HEK293 (cell line): Measurements from ENCODE around the gene PRTFDC1.

Experiments
- CTCF ChIA-PET: fragments of 350-600 bp; formaldehyde crosslinking; extraction: SDS; loops from one replicate; lab custom pipeline; 2021; ENCODE audit warnings: antibody characterized with exemption; lab: Yijun Ruan, JAX
- POLR2A ChIA-PET: fragments of 300-600 bp; formaldehyde crosslinking; extraction: SDS; loops from one replicate; lab custom pipeline; 2020; ENCODE audit warnings: antibody characterized with exemption, inconsistent platforms; lab: Yijun Ruan, JAX
- H3K27ac ChIP-seq: fragments of 200-500 bp; sonication (Bioruptor generic); 2 replicates; pipeline ENCODE4 v1.5.1; 2014; ENCODE audit warnings: low read depth, low read length, control low read depth, inconsistent platforms; ENCODE audit errors: extremely low read depth
- H3K36me3 ChIP-seq, 2 experiments: fragments of 200-500 bp in 1 of 2; sonication (Bioruptor generic) in 1 of 2; 1 replicate in 1 of 2; 2 replicates in 1 of 2; pipeline ENCODE4 v1.5.1; 2014 to 2017; ENCODE audit warnings: inconsistent platforms in 2 of 2, low read length in 2 of 2; ENCODE audit not compliant: control insufficient read depth in 2 of 2, insufficient read depth in 1 of 2
- H3K4me1 ChIP-seq: fragments of 200-500 bp; sonication (Bioruptor generic); 2 replicates; pipeline ENCODE4 v1.5.1; 2014; ENCODE audit warnings: mild to moderate bottlenecking, low read length, inconsistent platforms; ENCODE audit not compliant: control insufficient read depth, insufficient read depth
- H3K4me3 ChIP-seq: 2 replicates; pipeline ENCODE4 v1.5.1; 2011; ENCODE audit warnings: low read depth, mild to moderate bottlenecking, control low read depth, low read length, moderate library complexity
- H3K9me3 ChIP-seq: fragments of 200-500 bp; sonication (Bioruptor generic); 2 replicates; pipeline ENCODE4 v1.5.1; 2014; ENCODE audit warnings: low read depth, low read length, inconsistent platforms; ENCODE audit not compliant: control insufficient read depth, insufficient read depth
- GLIS1 ChIP-seq: fragments of 450-650 bp; formaldehyde crosslinking; IDR thresholded peaks from 2 replicates; pipeline ENCODE4 v1.5.1; 2016; ENCODE audit warnings: missing biosample characterization, missing genetic modification characterization
- HOXA7 ChIP-seq: sonication (generic); formaldehyde crosslinking; IDR thresholded peaks from 2 replicates; pipeline ENCODE4 v1.8.1; 2022; ENCODE audit warnings: missing genetic modification reagents, borderline replicate concordance
- MEIS1 ChIP-seq: sonication (generic); formaldehyde crosslinking; IDR thresholded peaks from 2 replicates; pipeline ENCODE4 v1.8.1; 2022; ENCODE audit warnings: missing genetic modification reagents, mild to moderate bottlenecking, borderline replicate concordance
- REPIN1 ChIP-seq: fragments of 450-650 bp; formaldehyde crosslinking; IDR thresholded peaks from 2 replicates; pipeline ENCODE4 v1.5.1; 2017; ENCODE audit warnings: missing biosample characterization, missing genetic modification characterization, low read depth
- SP3 ChIP-seq: fragments of 450-650 bp; formaldehyde crosslinking; IDR thresholded peaks from 2 replicates; pipeline ENCODE4 v1.5.1; 2016; ENCODE audit warnings: missing biosample characterization, missing genetic modification characterization
- WT1 ChIP-seq: fragments of 450-650 bp; formaldehyde crosslinking; IDR thresholded peaks from 2 replicates; pipeline ENCODE4 v1.5.1; 2016; ENCODE audit warnings: missing biosample characterization, missing genetic modification characterization
- ZBTB26 ChIP-seq: fragments of 450-650 bp; formaldehyde crosslinking; optimal IDR thresholded peaks from 2 replicates; pipeline ENCODE3; 2016; ENCODE audit warnings: missing biosample characterization, mild to moderate bottlenecking, missing genetic modification characterization
- ZEB2 ChIP-seq: fragments of 450-650 bp; formaldehyde crosslinking; IDR thresholded peaks from 2 replicates; pipeline ENCODE4 v1.5.1; 2016; ENCODE audit warnings: missing biosample characterization, missing genetic modification characterization
- ZNF138 ChIP-seq: fragments of 450-650 bp; formaldehyde crosslinking; IDR thresholded peaks from 2 replicates; pipeline ENCODE4 v1.5.1; 2016; ENCODE audit warnings: missing biosample characterization, missing genetic modification characterization, borderline replicate concordance
- ZNF394 ChIP-seq: fragments of 450-650 bp; formaldehyde crosslinking; IDR thresholded peaks from 2 replicates; pipeline ENCODE4 v1.5.1; 2016; ENCODE audit warnings: missing biosample characterization, missing genetic modification characterization, mild to moderate bottlenecking, moderate library complexity, borderline replicate concordance
- ZNF548 ChIP-seq: fragments of 450-650 bp; formaldehyde crosslinking; IDR thresholded peaks from 2 replicates; pipeline ENCODE4 v1.5.1; 2016; ENCODE audit warnings: missing biosample characterization, missing genetic modification characterization
- ZNF677 ChIP-seq: fragments of 450-650 bp; IDR thresholded peaks from 2 replicates; pipeline ENCODE4 v1.5.0; 2018; ENCODE audit warnings: missing biosample characterization, mild to moderate bottlenecking, missing genetic modification characterization, moderate library complexity
- TF ChIP-seq, protein P1 (sequence below): fragments of 450-650 bp; formaldehyde crosslinking; IDR thresholded peaks from 2 replicates; pipeline ENCODE4; 2016; ENCODE audit warnings: missing biosample characterization, missing genetic modification characterization
- TF ChIP-seq, protein P2 (sequence below): fragments of 450-650 bp; formaldehyde crosslinking; IDR thresholded peaks from 2 replicates; pipeline ENCODE4 v1.5.1; 2016; ENCODE audit warnings: missing biosample characterization, missing genetic modification characterization, borderline replicate concordance
- TF ChIP-seq, protein P3 (sequence below): fragments of 450-650 bp; formaldehyde crosslinking; conservative IDR thresholded peaks from 2 replicates; pipeline ENCODE4 v1.5.1; 2016; ENCODE audit warnings: low read depth, missing biosample characterization, missing genetic modification characterization
- TF ChIP-seq, protein P4 (sequence below): fragments of 450-650 bp; formaldehyde crosslinking; IDR thresholded peaks from 2 replicates; pipeline ENCODE4 v1.5.1; 2017; ENCODE audit warnings: missing biosample characterization, missing genetic modification characterization

Gene PRTFDC1

GRCh38 chr10:24938076-24938475 lies 14.3 kb downstream of the PRTFDC1 start:
- Histone ChIP-seq H3K4me1 (no peaks in the 10 kb centered on the region), H3K27ac (no peak overlapping the region), H3K36me3 (no peaks in the 10 kb centered on the region), H3K9me3 (no peaks in the 10 kb centered on the region), H3K4me3 (no peak overlapping the region)
- CTCF ChIA-PET, result interaction anchor here (0.6 kb wide), 1 partner anchor 321 kb away, joined by 3 read pairs; no protein-coding TSS in a partner anchor
- TF ChIP-seq WT1 (tag by site-specific recombination) (no peak), GLIS1 (tag by site-specific recombination) (no peak), ZNF548 (tag by site-specific recombination) (no peak), MEIS1 (no peak), ZNF677 (tag by site-specific recombination) (no peak), SP3 (no peak), ZEB2 (tag by site-specific recombination) (no peak)
- TF ChIP-seq, protein P1, sequence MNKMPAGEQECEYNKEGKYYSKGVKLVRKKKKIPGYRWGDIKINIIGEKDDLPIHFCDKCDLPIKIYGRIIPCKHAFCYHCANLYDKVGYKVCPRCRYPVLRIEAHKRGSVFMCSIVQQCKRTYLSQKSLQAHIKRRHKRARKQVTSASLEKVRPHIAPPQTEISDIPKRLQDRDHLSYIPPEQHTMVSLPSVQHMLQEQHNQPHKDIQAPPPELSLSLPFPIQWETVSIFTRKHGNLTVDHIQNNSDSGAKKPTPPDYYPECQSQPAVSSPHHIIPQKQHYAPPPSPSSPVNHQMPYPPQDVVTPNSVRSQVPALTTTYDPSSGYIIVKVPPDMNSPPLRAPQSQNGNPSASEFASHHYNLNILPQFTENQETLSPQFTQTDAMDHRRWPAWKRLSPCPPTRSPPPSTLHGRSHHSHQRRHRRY, result no peak
- TF ChIP-seq, protein P2, sequence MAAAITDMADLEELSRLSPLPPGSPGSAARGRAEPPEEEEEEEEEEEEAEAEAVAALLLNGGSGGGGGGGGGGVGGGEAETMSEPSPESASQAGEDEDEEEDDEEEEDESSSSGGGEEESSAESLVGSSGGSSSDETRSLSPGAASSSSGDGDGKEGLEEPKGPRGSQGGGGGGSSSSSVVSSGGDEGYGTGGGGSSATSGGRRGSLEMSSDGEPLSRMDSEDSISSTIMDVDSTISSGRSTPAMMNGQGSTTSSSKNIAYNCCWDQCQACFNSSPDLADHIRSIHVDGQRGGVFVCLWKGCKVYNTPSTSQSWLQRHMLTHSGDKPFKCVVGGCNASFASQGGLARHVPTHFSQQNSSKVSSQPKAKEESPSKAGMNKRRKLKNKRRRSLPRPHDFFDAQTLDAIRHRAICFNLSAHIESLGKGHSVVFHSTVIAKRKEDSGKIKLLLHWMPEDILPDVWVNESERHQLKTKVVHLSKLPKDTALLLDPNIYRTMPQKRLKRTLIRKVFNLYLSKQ (tag by site-specific recombination), result no peak
- POLR2A ChIA-PET, result interaction anchor here (1.6 kb wide), 1 partner anchor 44 kb away, joined by 3 read pairs; no protein-coding TSS in a partner anchor

DNA sequence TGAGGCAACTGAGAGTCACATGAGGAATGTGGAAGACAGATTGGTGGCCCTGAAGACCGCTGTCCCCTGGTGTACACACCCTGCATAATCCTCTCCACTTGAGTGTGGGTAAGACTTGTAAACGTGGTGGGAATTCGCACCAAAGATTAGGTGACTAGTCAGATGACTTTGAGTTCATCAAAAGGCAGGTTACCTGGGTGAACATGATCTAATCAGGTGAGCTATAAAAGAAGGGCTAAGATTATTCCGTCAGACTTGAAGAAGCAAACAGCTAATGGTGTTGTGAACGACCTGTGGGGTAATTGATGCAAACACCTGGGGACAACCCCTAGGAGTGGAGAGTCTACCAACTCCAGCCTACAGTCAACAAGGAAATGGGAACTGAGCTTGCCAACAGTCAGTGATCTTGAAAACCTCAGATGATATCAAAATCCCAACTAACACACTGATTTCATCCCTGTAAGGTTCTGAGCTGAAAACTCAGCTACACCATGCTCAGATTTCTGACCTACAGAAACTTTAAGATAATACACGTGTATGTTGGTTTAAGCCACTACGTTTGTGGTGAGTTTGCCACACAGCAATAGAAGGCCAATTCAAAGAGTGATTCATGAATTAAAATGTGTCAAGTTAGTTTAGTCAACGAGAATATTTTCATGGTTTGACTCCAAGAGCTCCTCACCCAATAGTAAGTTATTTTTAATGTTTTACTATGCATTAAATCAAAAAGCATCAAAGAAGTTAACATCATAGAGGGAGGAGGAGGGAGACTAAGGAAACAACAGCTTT lies 16.7 kb downstream of the PRTFDC1 start:
- no peak overlapping the region for H3K4me3 ChIP-seq
- POLR2A ChIA-PET, result no interaction called here
- no peaks in the 10 kb centered on the region for H3K4me1 ChIP-seq
- TF ChIP-seq REPIN1 (no peak), ZNF394 (tag by site-specific recombination) (no peak), ZEB2 (tag by site-specific recombination) (no peak), ZBTB26 (no peak), HOXA7 (CRISPR knock-in tag) (no peak), ZNF138 (no peak)
- TF ChIP-seq, protein P3, sequence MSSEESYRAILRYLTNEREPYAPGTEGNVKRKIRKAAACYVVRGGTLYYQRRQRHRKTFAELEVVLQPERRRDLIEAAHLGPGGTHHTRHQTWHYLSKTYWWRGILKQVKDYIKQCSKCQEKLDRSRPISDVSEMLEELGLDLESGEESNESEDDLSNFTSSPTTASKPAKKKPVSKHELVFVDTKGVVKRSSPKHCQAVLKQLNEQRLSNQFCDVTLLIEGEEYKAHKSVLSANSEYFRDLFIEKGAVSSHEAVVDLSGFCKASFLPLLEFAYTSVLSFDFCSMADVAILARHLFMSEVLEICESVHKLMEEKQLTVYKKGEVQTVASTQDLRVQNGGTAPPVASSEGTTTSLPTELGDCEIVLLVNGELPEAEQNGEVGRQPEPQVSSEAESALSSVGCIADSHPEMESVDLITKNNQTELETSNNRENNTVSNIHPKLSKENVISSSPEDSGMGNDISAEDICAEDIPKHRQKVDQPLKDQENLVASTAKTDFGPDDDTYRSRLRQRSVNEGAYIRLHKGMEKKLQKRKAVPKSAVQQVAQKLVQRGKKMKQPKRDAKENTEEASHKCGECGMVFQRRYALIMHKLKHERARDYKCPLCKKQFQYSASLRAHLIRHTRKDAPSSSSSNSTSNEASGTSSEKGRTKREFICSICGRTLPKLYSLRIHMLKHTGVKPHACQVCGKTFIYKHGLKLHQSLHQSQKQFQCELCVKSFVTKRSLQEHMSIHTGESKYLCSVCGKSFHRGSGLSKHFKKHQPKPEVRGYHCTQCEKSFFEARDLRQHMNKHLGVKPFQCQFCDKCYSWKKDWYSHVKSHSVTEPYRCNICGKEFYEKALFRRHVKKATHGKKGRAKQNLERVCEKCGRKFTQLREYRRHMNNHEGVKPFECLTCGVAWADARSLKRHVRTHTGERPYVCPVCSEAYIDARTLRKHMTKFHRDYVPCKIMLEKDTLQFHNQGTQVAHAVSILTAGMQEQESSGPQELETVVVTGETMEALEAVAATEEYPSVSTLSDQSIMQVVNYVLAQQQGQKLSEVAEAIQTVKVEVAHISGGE (tag by site-specific recombination), result no peak
- TF ChIP-seq, protein P4, sequence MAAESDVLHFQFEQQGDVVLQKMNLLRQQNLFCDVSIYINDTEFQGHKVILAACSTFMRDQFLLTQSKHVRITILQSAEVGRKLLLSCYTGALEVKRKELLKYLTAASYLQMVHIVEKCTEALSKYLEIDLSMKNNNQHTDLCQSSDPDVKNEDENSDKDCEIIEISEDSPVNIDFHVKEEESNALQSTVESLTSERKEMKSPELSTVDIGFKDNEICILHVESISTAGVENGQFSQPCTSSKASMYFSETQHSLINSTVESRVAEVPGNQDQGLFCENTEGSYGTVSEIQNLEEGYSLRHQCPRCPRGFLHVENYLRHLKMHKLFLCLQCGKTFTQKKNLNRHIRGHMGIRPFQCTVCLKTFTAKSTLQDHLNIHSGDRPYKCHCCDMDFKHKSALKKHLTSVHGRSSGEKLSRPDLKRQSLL (tag by site-specific recombination), result no peak
- H3K27ac ChIP-seq, result no peak overlapping the region
- CTCF ChIA-PET, result no interaction called here
- H3K36me3 ChIP-seq, result no peaks in the 10 kb centered on the region
- H3K9me3 ChIP-seq, result no peaks in the 10 kb centered on the region
